CD8-positive, alpha-beta memory T cell (primary cell): ENCODE results near the gene TMPRSS12. TPM values are rescaled to one million over a fixed set of nuclear protein-coding genes. Genes with fewer than 3 reads are reported as not detected.

Experiments used
- CTCF ChIA-PET: fragments of 350-600 bp; sonication (Branson Sonifier 250); formaldehyde crosslinking; loops from one replicate; lab custom pipeline; 2021; ENCODE audit warnings: antibody characterized with exemption; lab: Charles Lee
- POLR2A ChIA-PET: fragments of 350-600 bp; sonication (Branson Sonifier 250); formaldehyde crosslinking; loops from one replicate; lab custom pipeline; 2021; ENCODE audit warnings: antibody characterized with exemption; lab: Charles Lee
- DNase-seq, 5 donors: peaks; one replicate each; pipeline versions ENCODE4 v3.0.0 to v3.0.0-alpha.2; 2020 to 2022; ENCODE audit warnings: mixed read lengths in 1 of 5
- H3K27ac ChIP-seq: one replicate; pipeline ENCODE4 v1.7.0; 2013; ENCODE audit warnings: low read depth, mild to moderate bottlenecking, low read length, moderate library complexity
- H3K27me3 ChIP-seq: 2 replicates; pipeline ENCODE4 v1.7.0; 2013; ENCODE audit warnings: low read length, mild to moderate bottlenecking; ENCODE audit not compliant: insufficient read depth, poor library complexity, severe bottlenecking
- H3K36me3 ChIP-seq: 2 replicates; pipeline ENCODE4 v1.7.0; 2013; ENCODE audit warnings: mild to moderate bottlenecking, low read length, moderate library complexity; ENCODE audit not compliant: insufficient read depth
- H3K4me1 ChIP-seq: 2 replicates; pipeline ENCODE4 v1.7.0; 2013; ENCODE audit warnings: mild to moderate bottlenecking, low read length, moderate library complexity; ENCODE audit not compliant: insufficient read depth
- H3K4me3 ChIP-seq: 2 replicates; pipeline ENCODE4 v1.7.0; 2013; ENCODE audit warnings: mild to moderate bottlenecking, low read length
- H3K9me3 ChIP-seq: 2 replicates; pipeline ENCODE4 v1.7.0; 2013; ENCODE audit warnings: mild to moderate bottlenecking, low read length
- H3K27ac Mint-ChIP-seq, 8 donors: one replicate each; pipeline ENCODE4 v1.8.0; 2020 to 2021; ENCODE audit warnings: mixed read lengths in 8 of 8, mild to moderate bottlenecking in 6 of 8, inconsistent platforms in 3 of 8, moderate library complexity in 3 of 8
- H3K27me3 Mint-ChIP-seq, 2 donors: one replicate each; pipeline ENCODE4 v1.8.0; 2020 to 2021; ENCODE audit warnings: mixed read lengths in 2 of 2, mild to moderate bottlenecking in 1 of 2, moderate library complexity in 1 of 2
- H3K36me3 Mint-ChIP-seq, 3 donors: one replicate each; pipeline ENCODE4 v1.8.0; 2020 to 2021; ENCODE audit warnings: mixed read lengths in 3 of 3, inconsistent platforms in 1 of 3, mild to moderate bottlenecking in 1 of 3
- H3K4me1 Mint-ChIP-seq, 3 donors: one replicate each; pipeline ENCODE4 v1.8.0; 2020 to 2021; ENCODE audit warnings: mixed read lengths in 3 of 3, inconsistent platforms in 1 of 3, mild to moderate bottlenecking in 1 of 3
- H3K4me3 Mint-ChIP-seq, 7 donors: one replicate each; pipeline ENCODE4 v1.8.0; 2020 to 2021; ENCODE audit warnings: mixed read lengths in 7 of 7, mild to moderate bottlenecking in 6 of 7, moderate library complexity in 4 of 7, inconsistent platforms in 2 of 7
- H3K9me3 Mint-ChIP-seq, 5 donors: one replicate each; pipeline ENCODE4 v1.8.0; 2020 to 2022; ENCODE audit warnings: mixed read lengths in 5 of 5, mild to moderate bottlenecking in 3 of 5, moderate library complexity in 2 of 5, inconsistent platforms in 1 of 5
- polyA plus RNA-seq: library from polyadenylated mRNA; unstranded; fragments of 300-500 nt; fragmentation: Illumina TruSeq; gene quantifications from one replicate; pipeline ENCODE4 v1.2.3, GENCODE V29; 2021
- total RNA-seq, 2 experiments: library from RNA; stranded (reverse); gene quantifications; one replicate each; pipeline ENCODE4 v1.2.3, GENCODE V29; 2021

The TMPRSS12 gene
- total and polyA plus RNA-seq, 3 experiments from 2014 or later, result not detected

- Histone ChIP-seq H3K27ac (no peak overlapping the region), H3K4me1 (no peaks in the 10 kb centered on the region), H3K4me3 (no peak overlapping the region), H3K9me3 (no peaks in the 10 kb centered on the region), H3K36me3 (no peaks in the 10 kb centered on the region), H3K27me3 (no peaks in the 10 kb centered on the region)
- no peak for DNase-seq
- Mint-ChIP-seq H3K27me3 (no peaks in the 10 kb centered on the region), H3K4me3 (no peak overlapping the region), H3K36me3 (peaks cover 0 to 24% (median 8%) of the 10 kb centered on the region in 3 donors), H3K4me1 (peaks cover 0 to 12% (median 0%) of the 10 kb centered on the region in 3 donors), H3K9me3 (peaks cover 0 to 4% (median 2%) of the 10 kb centered on the region in 5 donors), H3K27ac (peak overlapping the region in 1 of 8 donors; percentile 83)
- ChIA-PET POLR2A (no interaction called here), CTCF (no interaction called here)
These were observed 92.5 kb downstream of the TMPRSS12 start for GRCh38 chr12:50934981-50935807.

- Mint-ChIP-seq H3K27me3 (no peaks in the 10 kb centered on the region), H3K36me3 (peaks cover 3 to 16% (median 8%) of the 10 kb centered on the region in 3 donors), H3K4me1 (peaks cover 0 to 8% (median 0%) of the 10 kb centered on the region in 3 donors), H3K27ac (peak overlapping the region in 1 of 8 donors; percentile 11), H3K9me3 (peaks cover 0 to 4% (median 2%) of the 10 kb centered on the region in 5 donors), H3K4me3 (no peak overlapping the region)
- Histone ChIP-seq H3K27me3 (no peaks in the 10 kb centered on the region), H3K9me3 (no peaks in the 10 kb centered on the region), H3K4me3 (no peak overlapping the region), H3K36me3 (no peaks in the 10 kb centered on the region), H3K4me1 (no peaks in the 10 kb centered on the region), H3K27ac (no peak overlapping the region)
- POLR2A ChIA-PET, result no interaction called here
- DNase-seq, result no peak
- CTCF ChIA-PET, result no interaction called here
These were observed 94.2 kb downstream of the TMPRSS12 start for GRCh38 chr12:50936821-50937530.

Other genes with a start within 250 kb of the TMPRSS12 start
- 10 to 100 TPM; 50.8 to 54.0 TPM for gene ATF1, start 78.8 kb upstream of the TMPRSS12 start, total RNA-seq
- gene ATF1, start 78.8 kb upstream of the TMPRSS12 start, polyA plus RNA-seq, result 36.8 TPM
- not detected for gene HIGD1C, start 109.6 kb downstream of the TMPRSS12 start, total RNA-seq
- gene HIGD1C, start 109.6 kb downstream of the TMPRSS12 start, polyA plus RNA-seq, result not detected
- gene SLC11A2, start 183.5 kb downstream of the TMPRSS12 start, total RNA-seq, result 10 to 100 TPM; 35.2 to 36.9 TPM
- gene SLC11A2, start 183.5 kb downstream of the TMPRSS12 start, polyA plus RNA-seq, result 14.0 TPM
- 10 to 100 TPM; 61.8 to 64.3 TPM for gene LETMD1, start 205.4 kb downstream of the TMPRSS12 start, total RNA-seq
- gene LETMD1, start 205.4 kb downstream of the TMPRSS12 start, polyA plus RNA-seq, result 24.4 TPM
- 10 to 100 TPM; 20.5 to 21.5 TPM for gene CSRNP2, start 240.7 kb downstream of the TMPRSS12 start, total RNA-seq
- 4.8 TPM for gene CSRNP2, start 240.7 kb downstream of the TMPRSS12 start, polyA plus RNA-seq